K562 (cell line): Measurements from ENCODE around the gene HOTAIR. TPM values are rescaled to one million over a fixed set of nuclear protein-coding genes. Genes with fewer than 3 reads are reported as not detected.

Experiments
- ARID2 ChIP-seq: fragments of 450-650 bp; IDR thresholded peaks from 2 replicates; pipeline ENCODE4 v1.6.1; 2017; ENCODE audit warnings: antibody characterized with exemption, mild to moderate bottlenecking
- ASH1L ChIP-seq: fragments of 450-650 bp; IDR thresholded peaks from 2 replicates; pipeline ENCODE4 v1.6.1; 2018; ENCODE audit warnings: borderline replicate concordance, mild to moderate bottlenecking, low read depth; ENCODE audit not compliant: partially characterized antibody
- CREB3 ChIP-seq: fragments of 450-650 bp; conservative IDR thresholded peaks from 2 replicates; pipeline ENCODE4 v1.6.1; 2016; ENCODE audit warnings: missing genetic modification characterization, low read depth, mild to moderate bottlenecking, missing compliant biosample characterization, moderate library complexity
- ETV5 ChIP-seq: sonication (generic); formaldehyde crosslinking; IDR thresholded peaks from 2 replicates; pipeline ENCODE4 v1.4.0; 2020; ENCODE audit warnings: low read depth, mild to moderate bottlenecking, missing genetic modification reagents
- JUN ChIP-seq, 2 experiments: sonication (generic) in 1 of 2; formaldehyde crosslinking in 1 of 2; IDR thresholded peaks; 2 replicates each; pipeline versions ENCODE4 v1.6.1 to v1.8.0; 2012 to 2022; ENCODE audit warnings: borderline replicate concordance in 2 of 2, mild to moderate bottlenecking in 2 of 2, improper control_type of control experiment in 1 of 2, low read depth in 1 of 2, low read length in 1 of 2, missing genetic modification reagents in 1 of 2
- NFYB ChIP-seq: IDR thresholded peaks from 2 replicates; pipeline ENCODE4 v1.6.1; 2011; ENCODE audit warnings: mild to moderate bottlenecking, moderate library complexity; ENCODE audit not compliant: insufficient read length; ENCODE audit errors: extremely low read depth
- PRMT5 ChIP-seq: sonication (generic); formaldehyde crosslinking; IDR thresholded peaks from 2 replicates; pipeline ENCODE4 v1.5.0; 2020; ENCODE audit warnings: missing genetic modification reagents
- SAP30 ChIP-seq: fragments of 200-600 bp; sonication (generic); IDR thresholded peaks from 2 replicates; pipeline ENCODE4 v1.6.1; 2012; ENCODE audit warnings: borderline replicate concordance, low read depth, mild to moderate bottlenecking, moderate library complexity, low read length, control low read depth, inconsistent platforms; ENCODE audit not compliant: insufficient read depth, poor library complexity, severe bottlenecking
- THAP12 ChIP-seq: fragments of 250-450 bp; sonication (Bioruptor Pico); IDR thresholded peaks from 2 replicates; pipeline ENCODE4 v1.9.0; 2021; ENCODE audit warnings: mild to moderate bottlenecking, inconsistent platforms
- U2AF1 ChIP-seq: fragments of 200-400 bp; formaldehyde crosslinking; optimal IDR thresholded peaks from 2 replicates; pipeline ENCODE3; 2017; ENCODE audit warnings: mild to moderate bottlenecking, low read depth, low read length, moderate library complexity
- U2AF2 ChIP-seq: fragments of 200-400 bp; formaldehyde crosslinking; optimal IDR thresholded peaks from 2 replicates; pipeline ENCODE3; 2017; ENCODE audit warnings: low read depth, mild to moderate bottlenecking, low read length
- ZBTB40 ChIP-seq, 2 experiments: fragments of 450-650 bp in 1 of 2; sonication (generic) in 1 of 2; formaldehyde crosslinking in 1 of 2; IDR thresholded peaks; 2 replicates each; pipeline versions ENCODE4 v1.7.1 to v1.9.0; 2016 to 2022; ENCODE audit warnings: inconsistent platforms in 1 of 2, mild to moderate bottlenecking in 1 of 2, missing genetic modification reagents in 1 of 2
- polyA plus RNA-seq, 8 experiments: library from polyadenylated mRNA; depleted of rRNA in 4 of 8; stranded (reverse) in 5 of 8; unstranded in 3 of 8; fragments of >200 nt; fragmentation: Nextera tagmentation in 2 of 8; fragmentation: Illumina TruSeq in 1 of 8; extraction: Ambion mirVana in 2 of 8; extraction: Trizol in 1 of 8; gene quantifications; 2 replicates each; pipeline versions ENCODE4 v1.2.1 to v1.2.3, GENCODE V29; 2011 to 2014; ENCODE audit warnings: inconsistent platforms in 1 of 8, missing spikeins in 1 of 8
- total RNA-seq, 7 experiments: library from RNA; depleted of rRNA in 6 of 7; stranded (reverse); fragments of >200 nt in 6 of 7; fragmentation: Illumina TruSeq in 2 of 7; extraction: Trizol in 2 of 7; gene quantifications; 2 replicates each; pipeline versions ENCODE4 v1.2.1 to v1.2.3, GENCODE V29; 2011 to 2021; ENCODE audit warnings: low replicate concordance in 1 of 7

Gene HOTAIR
- total and polyA plus RNA-seq, 9 of the 15 experiments (the other 6 are each of a cell fraction or from before 2014, with no cell fraction given) = 0.04 TPM; not detected in 8

DNA sequence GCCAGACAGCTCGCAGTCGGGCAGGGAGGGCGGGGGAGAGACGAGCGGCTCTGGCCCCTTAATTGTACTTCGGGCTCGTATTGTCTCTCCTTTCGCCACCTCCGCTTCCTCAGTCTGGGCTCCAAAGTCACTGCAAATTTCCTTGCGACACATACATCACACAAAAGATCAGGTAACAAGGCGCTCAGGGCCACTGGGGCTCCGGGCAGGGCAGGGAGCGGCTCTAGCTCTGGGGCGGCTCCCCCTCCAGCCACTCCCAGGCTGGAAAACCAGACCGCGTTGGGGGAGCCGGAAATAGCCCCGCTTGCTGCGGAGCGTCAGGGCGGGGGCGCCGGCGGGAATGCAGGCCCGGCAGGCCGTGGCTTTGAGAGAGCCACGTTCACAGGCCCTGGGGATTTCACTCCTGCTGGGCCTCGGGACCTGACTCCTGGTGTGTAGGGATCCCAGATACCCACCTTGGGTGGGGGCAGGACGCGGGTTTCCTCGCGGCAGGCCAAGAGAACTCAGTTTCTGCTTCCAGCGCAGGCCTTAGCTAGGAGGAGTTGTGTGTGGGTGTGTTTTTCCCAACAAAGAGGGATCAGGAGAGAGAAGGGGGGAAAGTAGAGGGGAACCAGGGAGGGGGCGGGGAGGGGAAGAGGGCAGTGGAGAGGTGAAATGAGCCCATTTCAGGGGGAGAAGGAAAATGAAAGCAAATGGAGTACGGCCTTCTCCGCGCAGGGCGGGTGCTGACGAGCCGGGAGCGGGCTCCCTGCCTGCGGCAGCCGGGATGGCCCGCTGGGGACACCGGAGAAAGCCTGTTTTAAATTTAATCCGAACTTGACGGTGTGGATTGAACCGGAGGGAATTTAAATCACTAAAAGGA lies 20.9 kb upstream of the HOTAIR start (continued):
- TF ChIP-seq CREB3 (tag) (no peak), ASH1L (no peak), NFYB (no peak), THAP12 (CRISPR knock-in tag) (peak; percentile 85), U2AF2 (no peak), ZBTB40 (IDR thresholded peaks at IDR 0.05) (peak; percentile 48; the same call in 1 of the 2 replicates), ZBTB40 (CRISPR knock-in tag; IDR thresholded peaks at IDR 0.05) (no peak), PRMT5 (CRISPR knock-in tag) (no peak), ARID2 (no peak), ETV5 (CRISPR knock-in tag) (peak; percentile 94), U2AF1 (no peak), JUN (IDR thresholded peaks at IDR 0.05; ENCODE audit: borderline replicate concordance, low read depth, low read length) (no peak), JUN (CRISPR knock-in tag; IDR thresholded peaks at IDR 0.05; ENCODE audit: borderline replicate concordance) (no peak), SAP30 (peak; percentile 27)
